Fibroblast of the aortic adventitia (primary cell): ENCODE results near the gene RAB19. TPM values are rescaled to one million over a fixed set of nuclear protein-coding genes. Genes with fewer than 3 reads are reported as not detected.
"Not testable (repeated sequence)": the region's sequence is repeated elsewhere in the genome, so short reads cannot be mapped to it uniquely, and the experiment has no call there.

Source experiments
- DNase-seq: peaks from one replicate; pipeline ENCODE4 v3.0.0-alpha.2; 2010; ENCODE audit warnings: low read depth
- H3K4me3 ChIP-seq: 2 replicates; pipeline ENCODE4 v1.5.1; 2011; ENCODE audit warnings: low read depth, mild to moderate bottlenecking, control low read depth, low read length, moderate library complexity
- CTCF ChIP-seq: IDR thresholded peaks from 2 replicates; pipeline ENCODE4 v1.5.1; 2011; ENCODE audit warnings: mild to moderate bottlenecking, low read length, control low read depth, inconsistent platforms; ENCODE audit not compliant: insufficient read depth
- total RNA-seq: library from RNA; depleted of rRNA; stranded (reverse); fragments of >200 nt; gene quantifications from 2 replicates; pipeline ENCODE4 v1.2.3, GENCODE V29; 2012; ENCODE audit warnings: low replicate concordance

The RAB19 gene
- total RNA-seq, 1 donor = not detected

DNA sequence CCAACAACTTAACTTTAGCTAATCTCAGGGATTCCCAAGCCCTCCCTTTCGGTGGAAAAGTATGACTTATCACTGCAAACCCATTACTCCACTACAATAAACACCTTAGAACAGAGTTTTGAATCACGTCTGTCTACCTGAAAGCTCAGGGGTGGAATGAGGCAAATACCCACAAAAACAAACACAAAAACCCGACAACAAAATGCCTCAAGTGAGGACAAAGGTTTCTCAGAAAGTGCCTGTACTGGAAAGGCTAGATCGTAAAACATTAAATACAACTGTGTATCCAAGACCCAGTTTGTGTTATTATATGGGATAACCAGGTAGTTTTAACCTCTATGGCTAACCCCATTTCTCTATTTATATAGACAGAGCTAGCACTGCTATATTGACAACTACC, 49.4 kb downstream of the RAB19 start:
- H3K4me3 ChIP-seq = no peak overlapping the region
- no peak for TF ChIP-seq CTCF
- no peak for DNase-seq

GRCh38 chr7:140453785-140454656, 50.2 kb downstream of the RAB19 start:
- not testable (repeated sequence) for H3K4me3 ChIP-seq, DNase-seq

GRCh38 chr7:140454657-140455015, 50.8 kb downstream of the RAB19 start:
- no peak for TF ChIP-seq CTCF
- H3K4me3 ChIP-seq = no peak overlapping the region
- DNase-seq = no peak

DNA sequence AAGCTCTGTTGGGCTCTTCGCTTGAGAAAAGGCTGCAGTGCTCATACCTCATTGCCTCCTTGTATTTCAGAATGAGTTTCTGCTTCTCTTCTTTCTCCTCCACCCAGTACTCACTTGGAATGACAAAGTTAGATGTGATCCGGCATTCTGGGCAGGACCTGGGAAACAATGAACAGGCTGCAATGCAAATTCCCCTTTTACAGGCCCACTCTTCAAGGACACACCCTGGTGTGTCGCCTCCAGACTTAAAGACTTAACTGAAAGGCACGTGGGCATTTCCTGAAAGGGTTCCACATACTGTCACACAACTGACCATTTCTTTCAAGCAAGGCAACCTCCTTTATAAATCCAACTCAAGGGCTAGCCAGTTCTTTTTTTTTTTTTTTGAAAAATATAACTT, 51.9 kb downstream of the RAB19 start:
- no peak for TF ChIP-seq CTCF
- DNase-seq = no peak
- no peak overlapping the region for H3K4me3 ChIP-seq

DNA sequence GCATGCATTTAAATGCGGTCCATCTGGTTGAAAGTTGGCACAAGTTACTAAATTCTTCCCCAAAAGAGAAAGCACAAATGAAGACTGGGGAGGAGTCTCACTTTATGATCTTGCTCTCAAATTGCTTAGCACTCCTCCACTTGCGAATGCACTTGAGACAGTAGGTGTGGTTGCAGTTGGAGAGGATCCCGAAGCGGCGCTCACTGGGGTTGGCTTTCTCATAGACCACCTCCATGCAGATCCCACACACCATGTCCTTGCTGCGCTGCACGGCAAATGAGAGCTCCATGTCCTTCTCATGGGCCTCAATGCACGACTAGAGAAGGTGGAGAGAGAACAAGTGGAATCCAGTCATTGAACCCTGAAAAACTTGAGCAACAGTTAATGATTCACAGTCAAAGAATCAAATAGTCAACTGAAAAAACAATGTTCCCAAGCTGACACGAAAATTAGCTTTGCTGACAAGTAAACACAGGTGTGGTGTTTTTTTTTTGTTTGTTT, 52.7 kb downstream of the RAB19 start:
- TF ChIP-seq CTCF = no peak
- no peak overlapping the region for H3K4me3 ChIP-seq
- DNase-seq = no peak

DNA sequence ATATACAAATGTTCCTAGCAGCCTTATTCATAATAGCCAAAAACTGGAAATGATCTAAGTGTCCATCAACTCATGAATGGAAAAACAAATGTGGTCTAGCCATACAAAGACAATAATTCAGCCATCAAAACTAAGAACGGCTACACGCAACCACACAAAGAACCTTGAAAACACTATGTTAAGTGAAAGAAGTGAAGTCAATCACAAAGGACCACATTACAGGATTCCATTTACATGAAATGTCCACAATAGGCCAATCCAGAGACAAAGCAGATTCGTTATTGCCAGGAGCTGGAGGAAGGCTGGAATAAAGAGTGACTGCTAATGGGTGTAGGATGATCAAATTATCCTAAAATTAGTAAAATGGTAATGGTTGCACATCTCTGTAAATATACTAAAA, 54.3 kb downstream of the RAB19 start:
- no peak for TF ChIP-seq CTCF
- no peak overlapping the region for H3K4me3 ChIP-seq
- no peak for DNase-seq

- no peak overlapping the region for H3K4me3 ChIP-seq
- no peak for DNase-seq
- TF ChIP-seq CTCF = no peak
These were observed 55.1 kb downstream of the RAB19 start for GRCh38 chr7:140458916-140459315.
